ENCODE results near the gene CLK2. TPM values are rescaled to one million over a fixed set of nuclear protein-coding genes. Genes with fewer than 3 reads are reported as not detected.

The CLK2 gene
- total RNA-seq, 1 experiment from 2014 or later = 43.9 TPM

GRCh38 chr1:155285631-155286044 lies 12.3 kb upstream of the CLK2 start:
- Histone ChIP-seq H3K27me3 (ENCODE audit: insufficient read depth, low read depth) (no peaks in the 10 kb centered on the region), H3K79me2 (ENCODE audit: low read depth) (no peaks in the 10 kb centered on the region), H4K20me1 (ENCODE audit: insufficient read depth) (no peaks in the 10 kb centered on the region), H3K9me2 (ENCODE audit: insufficient read depth) (no peaks in the 10 kb centered on the region), H3K9me3 (ENCODE audit: insufficient read depth, low read depth) (no peaks in the 10 kb centered on the region), H3K4me1 (replicated peaks; ENCODE audit: insufficient read depth) (no peaks in the 10 kb centered on the region), H2AFZ (no peak overlapping the region), H3K4me3 (no peak overlapping the region), H3K36me3 (ENCODE audit: low read depth) (no peaks in the 10 kb centered on the region), H3F3A (ENCODE audit: insufficient read depth, low read depth) (peaks cover 5% of the 10 kb centered on the region; the same call in 1 of the 2 replicates), H3K4me2 (no peak overlapping the region), H3K27ac (no peak overlapping the region)
- DNase-seq = no peak
- ChIA-PET POLR2A (ENCODE audit: unreplicated experiment) (no interaction called here), CTCF (interaction anchor here (0.7 kb wide), 1 partner anchor 18 kb away, joined by 4 read pairs; no protein-coding TSS in a partner anchor)
- no TSS peak for BruUV-seq (replicated peaks)
- intact Hi-C loops (cut with micrococcal nuclease; ENCODE audit: unreplicated experiment) = no loop called here
- no peak for TF ChIP-seq EZH2 (IDR thresholded peaks at IDR 0.05; ENCODE audit: low read depth)
- TF ChIP-seq, protein P1, sequence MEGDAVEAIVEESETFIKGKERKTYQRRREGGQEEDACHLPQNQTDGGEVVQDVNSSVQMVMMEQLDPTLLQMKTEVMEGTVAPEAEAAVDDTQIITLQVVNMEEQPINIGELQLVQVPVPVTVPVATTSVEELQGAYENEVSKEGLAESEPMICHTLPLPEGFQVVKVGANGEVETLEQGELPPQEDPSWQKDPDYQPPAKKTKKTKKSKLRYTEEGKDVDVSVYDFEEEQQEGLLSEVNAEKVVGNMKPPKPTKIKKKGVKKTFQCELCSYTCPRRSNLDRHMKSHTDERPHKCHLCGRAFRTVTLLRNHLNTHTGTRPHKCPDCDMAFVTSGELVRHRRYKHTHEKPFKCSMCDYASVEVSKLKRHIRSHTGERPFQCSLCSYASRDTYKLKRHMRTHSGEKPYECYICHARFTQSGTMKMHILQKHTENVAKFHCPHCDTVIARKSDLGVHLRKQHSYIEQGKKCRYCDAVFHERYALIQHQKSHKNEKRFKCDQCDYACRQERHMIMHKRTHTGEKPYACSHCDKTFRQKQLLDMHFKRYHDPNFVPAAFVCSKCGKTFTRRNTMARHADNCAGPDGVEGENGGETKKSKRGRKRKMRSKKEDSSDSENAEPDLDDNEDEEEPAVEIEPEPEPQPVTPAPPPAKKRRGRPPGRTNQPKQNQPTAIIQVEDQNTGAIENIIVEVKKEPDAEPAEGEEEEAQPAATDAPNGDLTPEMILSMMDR (conservative IDR thresholded peaks at IDR 0.05) = no peak

- Histone ChIP-seq H2AFZ (no peak overlapping the region), H3K27me3 (ENCODE audit: insufficient read depth, low read depth) (no peaks in the 10 kb centered on the region), H3K4me2 (no peak overlapping the region), H4K20me1 (ENCODE audit: insufficient read depth) (no peaks in the 10 kb centered on the region), H3K27ac (no peak overlapping the region), H3K4me3 (no peak overlapping the region), H3K9me2 (ENCODE audit: insufficient read depth) (no peaks in the 10 kb centered on the region), H3F3A (ENCODE audit: insufficient read depth, low read depth) (peaks cover 5% of the 10 kb centered on the region; the same call in 1 of the 2 replicates), H3K79me2 (ENCODE audit: low read depth) (no peaks in the 10 kb centered on the region), H3K4me1 (replicated peaks; ENCODE audit: insufficient read depth) (no peaks in the 10 kb centered on the region), H3K9me3 (ENCODE audit: insufficient read depth, low read depth) (no peaks in the 10 kb centered on the region), H3K36me3 (ENCODE audit: low read depth) (no peaks in the 10 kb centered on the region)
- BruUV-seq (replicated peaks) = no TSS peak
- intact Hi-C loops (cut with micrococcal nuclease; ENCODE audit: unreplicated experiment) = no loop called here
- ChIA-PET CTCF (no interaction called here), POLR2A (ENCODE audit: unreplicated experiment) (no interaction called here)
- no peak for TF ChIP-seq EZH2 (IDR thresholded peaks at IDR 0.05; ENCODE audit: low read depth)
- TF ChIP-seq, protein P1 (conservative IDR thresholded peaks at IDR 0.05) = no peak
- no peak for DNase-seq
Observed at GRCh38 chr1:155285063-155285462, 11.8 kb upstream of the CLK2 start.

DNA sequence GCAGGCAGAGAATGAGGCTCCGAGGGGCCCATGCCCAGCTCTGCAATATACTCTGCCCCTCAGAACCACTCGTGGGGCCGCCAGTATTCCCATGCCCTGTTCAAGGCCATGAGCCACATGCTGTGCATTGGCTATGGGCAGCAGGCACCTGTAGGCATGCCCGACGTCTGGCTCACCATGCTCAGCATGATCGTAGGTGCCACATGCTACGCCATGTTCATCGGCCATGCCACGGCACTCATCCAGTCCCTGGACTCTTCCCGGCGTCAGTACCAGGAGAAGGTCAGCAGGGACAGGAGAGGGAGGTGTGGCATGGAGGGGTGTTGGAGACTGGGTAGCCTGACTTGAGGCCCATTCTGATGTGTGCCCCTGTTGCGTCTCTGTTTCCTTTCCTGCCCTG lies 11.2 kb upstream of the CLK2 start:
- Histone ChIP-seq H3K4me1 (replicated peaks; ENCODE audit: insufficient read depth) (no peaks in the 10 kb centered on the region), H3K9me3 (ENCODE audit: insufficient read depth, low read depth) (no peaks in the 10 kb centered on the region), H3K9me2 (ENCODE audit: insufficient read depth) (no peaks in the 10 kb centered on the region), H3K79me2 (ENCODE audit: low read depth) (no peaks in the 10 kb centered on the region), H3K4me2 (no peak overlapping the region), H3F3A (ENCODE audit: insufficient read depth, low read depth) (peaks cover 5% of the 10 kb centered on the region; the same call in 1 of the 2 replicates), H3K27me3 (ENCODE audit: insufficient read depth, low read depth) (no peaks in the 10 kb centered on the region), H3K36me3 (ENCODE audit: low read depth) (no peaks in the 10 kb centered on the region), H3K4me3 (no peak overlapping the region), H4K20me1 (ENCODE audit: insufficient read depth) (no peaks in the 10 kb centered on the region), H3K27ac (no peak overlapping the region), H2AFZ (no peak overlapping the region)
- intact Hi-C loops (cut with micrococcal nuclease; ENCODE audit: unreplicated experiment) = no loop called here
- ChIA-PET POLR2A (ENCODE audit: unreplicated experiment) (no interaction called here), CTCF (no interaction called here)
- TF ChIP-seq EZH2 (IDR thresholded peaks at IDR 0.05; ENCODE audit: low read depth) = no peak
- DNase-seq = no peak
- BruUV-seq (replicated peaks) = no TSS peak

DNA sequence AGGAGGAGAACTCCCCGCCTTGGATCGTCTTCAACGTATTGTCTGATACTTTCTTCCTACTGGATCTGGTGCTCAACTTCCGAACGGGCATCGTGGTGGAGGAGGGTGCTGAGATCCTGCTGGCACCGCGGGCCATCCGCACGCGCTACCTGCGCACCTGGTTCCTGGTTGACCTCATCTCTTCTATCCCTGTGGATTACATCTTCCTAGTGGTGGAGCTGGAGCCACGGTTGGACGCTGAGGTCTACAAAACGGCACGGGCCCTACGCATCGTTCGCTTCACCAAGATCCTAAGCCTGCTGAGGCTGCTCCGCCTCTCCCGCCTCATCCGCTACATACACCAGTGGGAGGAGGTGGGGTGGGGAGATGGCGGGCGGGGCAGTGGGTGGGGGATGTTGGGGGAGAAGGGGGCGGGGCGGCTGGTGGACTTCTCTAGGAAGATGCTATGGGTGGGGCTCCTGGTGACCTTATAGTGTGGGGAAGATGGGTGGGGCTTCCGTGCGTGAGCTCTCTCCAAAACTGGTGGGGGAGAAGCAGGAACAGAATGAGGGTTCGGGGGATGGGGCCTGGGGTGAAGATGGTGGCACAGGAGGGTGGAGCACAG lies 9.3 kb upstream of the CLK2 start:
- no peak overlapping the region for H3K4me2 ChIP-seq
- no TSS peak for BruUV-seq (replicated peaks)
- H3K4me3 ChIP-seq = no peak overlapping the region
- no peaks in the 10 kb centered on the region for H4K20me1 ChIP-seq (ENCODE audit: insufficient read depth)
- peaks cover 19% of the 10 kb centered on the region; the same call in 1 of the 2 replicates for H3F3A ChIP-seq (ENCODE audit: insufficient read depth, low read depth)
- H3K27me3 ChIP-seq (ENCODE audit: insufficient read depth, low read depth) = no peaks in the 10 kb centered on the region
- intact Hi-C loops (cut with micrococcal nuclease; ENCODE audit: unreplicated experiment) = no loop called here
- CTCF ChIA-PET = no interaction called here
- TF ChIP-seq, protein P1 (conservative IDR thresholded peaks at IDR 0.05) = no peak
- no peak for TF ChIP-seq EZH2 (IDR thresholded peaks at IDR 0.05; ENCODE audit: low read depth)
- H3K27ac ChIP-seq = no peak overlapping the region
- H3K36me3 ChIP-seq (ENCODE audit: low read depth) = no peaks in the 10 kb centered on the region
- no peaks in the 10 kb centered on the region for H3K9me2 ChIP-seq (ENCODE audit: insufficient read depth)
- POLR2A ChIA-PET (ENCODE audit: unreplicated experiment) = no interaction called here
- no peaks in the 10 kb centered on the region for H3K79me2 ChIP-seq (ENCODE audit: low read depth)
- no peak for DNase-seq
- H2AFZ ChIP-seq = no peak overlapping the region
- H3K9me3 ChIP-seq (ENCODE audit: insufficient read depth, low read depth) = no peaks in the 10 kb centered on the region
- 0 out of 2 replicates have a peak, but pooled peaks cover 4% of the 10 kb centered on the region for H3K4me1 ChIP-seq (replicated peaks; ENCODE audit: insufficient read depth)
